Measurements from ENCODE around the gene CXCR6.
A peak's percentile ranks its signal among the peaks of the same experiment; 100 is the strongest.
"Not testable (repeated sequence)": the region's sequence is repeated elsewhere in the genome, so short reads cannot be mapped to it uniquely, and the experiment has no call there.

CXCR6 gene

GRCh38 chr3:45987368-45988291, 44.4 kb downstream of the CXCR6 start:
- no peak for DNase-seq (ENCODE audit: low read depth, low spot score)

- DNase-seq (ENCODE audit: low read depth, low spot score), result no peak
These were observed 45.1 kb downstream of the CXCR6 start for GRCh38 chr3:45988362-45988761.

GRCh38 chr3:45988804-45989203, 45.5 kb downstream of the CXCR6 start:
- DNase-seq (ENCODE audit: low read depth, low spot score), result no peak

DNA sequence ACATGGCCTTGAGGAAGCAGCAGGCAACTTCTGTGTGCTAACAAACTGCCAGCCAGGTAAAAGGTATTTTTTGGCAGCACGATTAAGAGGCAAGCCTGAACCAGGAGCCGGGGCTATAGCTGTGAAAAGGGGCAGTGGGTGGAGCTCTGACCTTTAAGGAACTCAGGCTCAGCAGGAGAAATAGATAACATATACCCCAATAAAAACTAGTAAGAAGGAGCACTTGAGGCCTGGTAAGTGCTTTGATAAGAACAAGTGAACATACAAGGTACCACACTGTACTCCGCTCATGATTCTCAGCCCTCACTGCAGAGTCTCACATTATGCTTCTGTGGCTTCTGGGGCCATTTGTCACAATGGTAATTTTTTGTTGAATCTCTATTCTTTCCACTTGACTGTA, 46.9 kb downstream of the CXCR6 start:
- DNase-seq (ENCODE audit: low read depth, low spot score), result no peak

DNA sequence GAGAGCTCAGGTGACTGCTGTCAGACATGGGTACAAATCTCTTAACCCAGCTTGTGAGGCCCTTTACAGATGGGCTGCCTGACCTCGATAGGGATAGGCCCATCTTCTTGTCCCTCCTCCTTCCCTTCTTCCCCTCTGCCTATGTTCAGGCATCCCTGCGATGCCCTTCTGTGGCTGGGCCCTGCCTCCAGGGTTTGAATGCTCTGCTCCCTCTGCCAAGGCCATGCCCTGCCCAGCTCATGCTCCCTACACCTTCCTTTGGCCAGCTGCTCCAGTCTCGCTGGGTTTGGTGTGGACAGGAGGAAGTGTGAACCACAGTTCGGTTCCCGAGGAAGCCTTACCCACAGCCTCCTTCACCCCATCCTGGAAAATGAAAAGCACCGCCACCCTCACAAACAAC, 48.1 kb downstream of the CXCR6 start:
- DNase-seq (ENCODE audit: low read depth, low spot score), result no peak

DNA sequence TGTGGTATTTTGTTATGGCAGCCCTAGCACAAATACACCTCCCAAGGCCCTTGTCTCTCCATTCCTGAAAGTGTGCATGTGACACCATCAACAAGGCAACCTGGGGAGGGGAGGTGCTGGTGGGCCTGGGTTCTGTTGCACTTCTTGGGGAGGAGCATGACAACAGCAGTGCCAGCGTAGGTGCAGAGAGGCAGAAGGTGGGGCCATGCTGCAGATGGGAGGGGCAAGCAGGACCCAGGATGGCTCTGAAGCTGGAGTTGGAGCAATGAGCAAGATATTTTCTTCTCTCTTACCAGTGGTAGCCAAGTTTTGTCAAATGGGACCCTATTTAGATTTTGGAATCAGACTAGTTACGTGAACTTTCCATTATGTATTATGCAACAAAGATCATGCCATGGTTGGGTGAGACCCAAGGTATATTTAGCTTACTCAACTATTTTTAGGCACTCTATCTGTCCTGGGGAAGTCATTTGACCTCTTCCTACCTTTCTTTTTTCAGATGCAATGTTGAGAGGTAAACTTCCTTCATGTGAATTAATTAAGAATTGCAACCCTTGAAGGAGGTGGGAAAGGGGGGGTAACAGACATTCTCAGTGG, 49.0 kb downstream of the CXCR6 start:
- no peak for DNase-seq (ENCODE audit: low read depth, low spot score)

GRCh38 chr3:45992821-45993221, 49.6 kb downstream of the CXCR6 start:
- DNase-seq (ENCODE audit: low read depth, low spot score), result no peak

DNA sequence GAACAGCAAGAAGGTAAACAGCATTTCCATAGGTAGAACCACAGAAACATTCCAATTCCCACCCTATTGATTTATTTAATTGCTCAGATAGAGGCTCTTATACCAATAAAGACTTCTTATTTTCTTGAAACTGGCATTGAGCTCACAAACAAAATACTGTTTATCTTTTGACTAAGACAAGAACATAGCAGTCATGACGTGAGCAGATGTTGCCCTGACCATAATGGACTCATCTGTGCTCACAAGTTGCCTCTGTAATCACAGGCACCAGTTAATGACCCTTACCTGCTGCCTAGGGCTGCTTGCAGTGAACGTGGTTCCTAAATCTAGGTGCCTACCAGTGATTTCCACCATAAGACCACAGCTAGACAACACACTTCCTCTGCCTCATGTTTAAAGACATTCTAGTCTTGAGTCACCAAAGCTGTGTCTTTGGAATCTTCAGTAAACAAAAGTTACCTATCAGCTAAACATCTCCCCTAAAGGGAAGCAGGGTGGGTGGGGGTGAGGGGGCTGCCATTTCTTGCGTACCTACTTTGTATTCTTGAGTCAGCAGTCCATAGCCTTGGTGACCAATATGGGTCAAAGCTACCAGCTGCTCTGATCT, 50.3 kb downstream of the CXCR6 start:
- DNase-seq (ENCODE audit: low read depth, low spot score), result no peak

- DNase-seq (ENCODE audit: low read depth, low spot score), result no peak
These were observed 51.4 kb downstream of the CXCR6 start for GRCh38 chr3:45994419-45995235.

- DNase-seq (ENCODE audit: low read depth, low spot score), result peak; percentile 29
These were observed 52.2 kb downstream of the CXCR6 start, which contains the start of gene FYCO1 for GRCh38 chr3:45995236-45996192. FYCO1 (minus strand) TSS chr3:45995824; CDS start chr3:45984910, 10,914 bp downstream.

DNA sequence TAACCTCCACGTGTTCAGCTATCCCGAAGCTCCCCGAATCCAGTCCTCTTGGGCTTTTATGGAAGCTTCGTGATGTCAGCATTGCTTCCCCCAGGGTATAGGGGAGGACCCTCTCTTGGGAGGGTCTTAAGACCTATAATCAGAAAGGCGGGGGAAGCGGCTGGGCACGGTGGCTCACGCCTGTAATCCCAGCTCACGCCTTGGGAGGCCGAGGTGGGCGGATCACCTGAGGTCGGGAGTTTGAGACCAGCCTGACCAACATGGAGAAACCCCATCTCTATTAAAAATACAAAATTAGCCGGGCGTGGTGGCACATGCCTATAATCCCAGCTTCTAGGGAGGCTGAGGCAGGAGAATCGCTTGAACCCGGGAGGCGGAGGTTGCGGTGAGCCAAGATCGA, 54.2 kb downstream of the CXCR6 start:
- DNase-seq (ENCODE audit: low read depth, low spot score), result not testable (repeated sequence)

- DNase-seq (ENCODE audit: low read depth, low spot score), result no peak
These were observed 54.7 kb downstream of the CXCR6 start for GRCh38 chr3:45997942-45998341.

Measured in brain pericyte (primary cell).